HG03442 (cell line): ENCODE results near the gene MPP1.
"Not testable (repeated sequence)": the region's sequence is repeated elsewhere in the genome, so short reads cannot be mapped to it uniquely, and the experiment has no call there.

ENCODE experiments used
- ATAC-seq: cut with Tn5 transposase; IDR thresholded peaks from one replicate; pipeline ENCODE4 v1.9.1; 2021; ENCODE audit warnings: mild to moderate bottlenecking, moderate library complexity; ENCODE audit not compliant: unreplicated experiment

Gene MPP1

GRCh38 chrX:154804957-154805695 is at the start of gene MPP1:
Gene MPP1, minus strand, starts transcription at chrX:154805485. Its CDS starts 112 bp downstream, at chrX:154805373.
- peak; percentile 93 for ATAC-seq

GRCh38 chrX:154850957-154851611 is 45.8 kb upstream of the MPP1 start:
- ATAC-seq = no peak

- ATAC-seq = no peak
These were observed 35.6 kb upstream of the MPP1 start for GRCh38 chrX:154840856-154841255.

- no peak for ATAC-seq
These were observed 30.9 kb upstream of the MPP1 start for GRCh38 chrX:154836163-154836562.

- ATAC-seq = no peak
These were observed 29.3 kb upstream of the MPP1 start, which contains the start of gene SMIM9 for GRCh38 chrX:154834562-154834961. Gene SMIM9, minus strand, starts transcription at chrX:154834662. Its CDS starts 3,806 bp downstream, at chrX:154830856.

- ATAC-seq = no peak
These were observed 28.5 kb upstream of the MPP1 start for GRCh38 chrX:154833746-154834274.

GRCh38 chrX:154829926-154830442 is 24.7 kb upstream of the MPP1 start:
- no peak for ATAC-seq

GRCh38 chrX:154829134-154829533 is 23.8 kb upstream of the MPP1 start:
- no peak for ATAC-seq

- no peak for ATAC-seq
These were observed 22.7 kb upstream of the MPP1 start for GRCh38 chrX:154828016-154828408.

GRCh38 chrX:154827194-154828015 is 22.1 kb upstream of the MPP1 start:
- peak; percentile 85 for ATAC-seq

GRCh38 chrX:154825586-154825985 is 20.3 kb upstream of the MPP1 start:
- not testable (repeated sequence) for ATAC-seq

- no peak for ATAC-seq
These were observed 19.4 kb upstream of the MPP1 start for GRCh38 chrX:154824638-154825037.

GRCh38 chrX:154822029-154822428 is 16.7 kb upstream of the MPP1 start:
- ATAC-seq = no peak

- no peak for ATAC-seq
These were observed 16.2 kb upstream of the MPP1 start for GRCh38 chrX:154821523-154821922.

- no peak for ATAC-seq
These were observed 14.6 kb upstream of the MPP1 start for GRCh38 chrX:154819771-154820341.

- ATAC-seq = no peak
These were observed 13.9 kb upstream of the MPP1 start for GRCh38 chrX:154818916-154819770.

- not testable (repeated sequence) for ATAC-seq
These were observed 11.8 kb upstream of the MPP1 start for GRCh38 chrX:154817048-154817618.

- ATAC-seq = not testable (repeated sequence)
These were observed 11.1 kb upstream of the MPP1 start for GRCh38 chrX:154816326-154816898.

GRCh38 chrX:154815274-154815818 is 10.1 kb upstream of the MPP1 start:
- no peak for ATAC-seq
